Stimulated activated naive CD8-positive, alpha-beta T cell treated with anti-CD3 and anti-CD28 coated beads, Interleukin-15, amount 100 ng/mL, for 72 hours (primary cell): ENCODE data around the gene RABL6.
A peak's percentile ranks its signal among the peaks of the same experiment; 100 is the strongest.
"Not testable (repeated sequence)": the region's sequence is repeated elsewhere in the genome, so short reads cannot be mapped to it uniquely, and the experiment has no call there.

Experiments
- ATAC-seq: fragments of 150-1000 bp; cut with Tn5 transposase; 2 replicates; pipeline ENCODE4 v1.10.0; 2021; ENCODE audit warnings: mild to moderate bottlenecking, moderate library complexity
- DNase-seq, 2 donors: peaks; one replicate each; pipeline ENCODE4 v3.0.0; 2021 to 2022
- H3K27ac Mint-ChIP-seq, 2 donors: one replicate each; pipeline ENCODE4 v1.8.0; 2022; ENCODE audit warnings: mild to moderate bottlenecking in 2 of 2, mixed read lengths in 2 of 2, moderate library complexity in 2 of 2
- H3K27me3 Mint-ChIP-seq: one replicate; pipeline ENCODE4 v1.8.0; 2022; ENCODE audit warnings: mixed read lengths
- H3K4me1 Mint-ChIP-seq: one replicate; pipeline ENCODE4 v1.8.0; 2022; ENCODE audit warnings: mild to moderate bottlenecking, mixed read lengths
- H3K4me3 Mint-ChIP-seq, 2 donors: one replicate each; pipeline ENCODE4 v1.8.0; 2022; ENCODE audit warnings: mild to moderate bottlenecking in 2 of 2, mixed read lengths in 2 of 2, moderate library complexity in 1 of 2
- H3K9me3 Mint-ChIP-seq, 2 donors: one replicate each; pipeline ENCODE4 v1.8.0; 2022; ENCODE audit warnings: mixed read lengths in 2 of 2

The RABL6 gene

GRCh38 chr9:136842380-136842948, 34.7 kb downstream of the RABL6 start, which contains the start of gene AJM1:
AJM1 (plus strand) TSS chr9:136842478; CDS start chr9:136844415, 1,937 bp downstream.
- not testable (repeated sequence) for H3K9me3 Mint-ChIP-seq
- Mint-ChIP-seq H3K4me3 (peak within 1 kb of the TSS; percentile 85 to 92), H3K4me1 (peaks cover 43% of the 10 kb centered on the region), H3K27ac (peak within 1 kb of the TSS in 1 of 2 donors; percentile 87), H3K27me3 (peaks cover 35% of the 10 kb centered on the region)
- ATAC-seq (peak; percentile 88), DNase-seq (peak; percentile 86)

GRCh38 chr9:136843159-136843800, 35.5 kb downstream of the RABL6 start:
- H3K4me1 Mint-ChIP-seq = peaks cover 50% of the 10 kb centered on the region
- DNase-seq, ATAC-seq, H3K27ac Mint-ChIP-seq, H3K9me3 Mint-ChIP-seq: not testable (repeated sequence)
- peak overlapping the region; percentile 64 to 68 for H3K4me3 Mint-ChIP-seq
- H3K27me3 Mint-ChIP-seq = peaks cover 43% of the 10 kb centered on the region

DNA sequence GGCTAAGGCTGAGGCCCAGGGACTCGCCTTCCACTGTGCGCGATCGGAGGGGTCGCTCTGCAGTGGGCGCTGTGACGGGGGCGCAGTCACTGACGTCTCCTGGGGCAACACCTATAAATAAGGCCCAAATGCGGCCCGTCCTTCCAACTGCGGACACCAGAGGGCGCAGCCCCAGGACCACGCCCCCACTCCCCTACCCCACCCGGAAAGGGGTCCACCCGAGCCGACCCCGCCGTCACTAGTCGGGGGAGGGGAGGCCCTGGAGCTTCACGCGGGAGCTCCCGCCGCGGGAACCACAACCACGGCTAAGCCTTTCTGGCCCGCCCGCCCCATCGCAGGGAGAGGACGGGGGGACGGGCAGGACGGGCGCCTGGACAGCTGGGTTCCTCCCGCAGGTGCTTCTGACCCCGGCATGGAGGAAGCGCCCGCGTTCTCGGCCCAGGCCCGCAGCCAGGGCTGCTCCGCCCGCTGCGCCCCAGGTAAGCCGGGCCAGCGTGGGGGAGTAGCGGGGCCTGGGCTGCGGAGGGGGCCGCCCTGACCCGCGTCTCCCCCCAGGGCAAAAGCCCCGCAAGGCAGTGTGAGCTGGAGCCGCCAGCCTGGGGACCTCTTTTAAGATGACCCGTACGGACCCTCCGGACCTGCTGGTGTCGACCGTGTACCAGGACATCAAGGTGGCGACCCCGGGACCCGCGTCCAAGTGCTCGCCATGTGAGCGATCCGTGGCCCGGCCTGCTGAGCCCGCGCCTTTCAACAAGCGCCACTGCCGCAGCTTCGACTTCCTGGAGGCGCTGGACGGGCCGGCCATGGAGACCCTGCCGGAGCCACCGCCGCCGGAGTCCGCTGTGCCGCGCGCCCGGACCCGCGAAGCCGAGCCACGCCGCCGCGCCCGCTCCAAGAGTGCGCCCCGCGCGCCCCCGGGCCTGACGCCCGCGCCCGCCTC, 36.3 kb downstream of the RABL6 start:
- not testable (repeated sequence) for H3K9me3 Mint-ChIP-seq
- ATAC-seq (peak; percentile 2), DNase-seq (peak; percentile 70 to 75)
- peak overlapping the region in 1 of 2 donors; percentile 88 for H3K27ac Mint-ChIP-seq
- peaks cover 43% of the 10 kb centered on the region for H3K27me3 Mint-ChIP-seq
- peaks cover 50% of the 10 kb centered on the region for H3K4me1 Mint-ChIP-seq
- peak overlapping the region; percentile 64 to 68 for H3K4me3 Mint-ChIP-seq

- Mint-ChIP-seq H3K27ac (peak overlapping the region in 1 of 2 donors; percentile 87), H3K27me3 (peaks cover 43% of the 10 kb centered on the region), H3K9me3 (no peaks in the 10 kb centered on the region), H3K4me3 (peak overlapping the region in 1 of 2 donors; percentile 35), H3K4me1 (peaks cover 54% of the 10 kb centered on the region)
- ATAC-seq (no peak), DNase-seq (peak in 1 of 2 donors; percentile 39)
Observed at GRCh38 chr9:136844761-136845464, 37.2 kb downstream of the RABL6 start.

DNA sequence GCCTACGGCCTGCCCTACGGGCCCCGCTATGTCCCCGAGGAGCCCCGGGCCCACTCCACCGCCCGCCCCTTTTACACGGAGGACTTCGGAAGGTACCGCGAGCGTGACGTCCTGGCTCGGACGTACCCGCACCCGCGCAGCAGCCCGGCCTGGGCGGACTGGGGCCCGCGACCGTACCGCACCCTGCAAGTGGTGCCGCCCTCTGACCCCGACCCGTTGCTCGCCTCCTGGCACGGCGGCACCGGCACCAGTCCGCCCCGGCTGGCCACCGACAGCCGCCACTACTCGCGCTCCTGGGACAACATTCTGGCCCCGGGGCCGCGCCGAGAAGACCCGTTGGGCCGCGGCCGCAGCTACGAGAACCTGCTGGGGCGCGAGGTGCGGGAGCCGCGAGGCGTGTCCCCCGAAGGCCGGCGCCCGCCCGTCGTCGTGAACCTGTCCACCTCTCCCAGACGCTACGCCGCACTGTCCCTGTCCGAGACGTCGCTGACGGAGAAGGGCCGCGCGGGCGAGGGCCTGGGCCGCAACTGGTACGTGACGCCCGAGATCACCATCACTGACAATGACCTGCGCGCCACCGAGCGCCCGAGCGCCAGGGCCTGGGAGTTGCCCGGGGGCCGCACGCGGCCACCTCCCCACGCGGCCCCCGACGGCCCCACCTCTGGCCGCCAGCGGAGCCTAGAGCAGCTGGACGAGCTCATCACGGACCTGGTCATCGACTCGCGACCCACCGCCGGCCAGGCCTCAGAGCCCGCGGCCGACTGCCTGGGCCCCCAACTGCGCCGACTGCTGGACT, 37.9 kb downstream of the RABL6 start:
- Mint-ChIP-seq H3K9me3 (no peaks in the 10 kb centered on the region), H3K27me3 (peaks cover 43% of the 10 kb centered on the region), H3K27ac (no peak overlapping the region), H3K4me3 (no peak overlapping the region), H3K4me1 (peaks cover 60% of the 10 kb centered on the region)
- ATAC-seq = no peak
- DNase-seq = peak in 1 of 2 donors; percentile 23

DNA sequence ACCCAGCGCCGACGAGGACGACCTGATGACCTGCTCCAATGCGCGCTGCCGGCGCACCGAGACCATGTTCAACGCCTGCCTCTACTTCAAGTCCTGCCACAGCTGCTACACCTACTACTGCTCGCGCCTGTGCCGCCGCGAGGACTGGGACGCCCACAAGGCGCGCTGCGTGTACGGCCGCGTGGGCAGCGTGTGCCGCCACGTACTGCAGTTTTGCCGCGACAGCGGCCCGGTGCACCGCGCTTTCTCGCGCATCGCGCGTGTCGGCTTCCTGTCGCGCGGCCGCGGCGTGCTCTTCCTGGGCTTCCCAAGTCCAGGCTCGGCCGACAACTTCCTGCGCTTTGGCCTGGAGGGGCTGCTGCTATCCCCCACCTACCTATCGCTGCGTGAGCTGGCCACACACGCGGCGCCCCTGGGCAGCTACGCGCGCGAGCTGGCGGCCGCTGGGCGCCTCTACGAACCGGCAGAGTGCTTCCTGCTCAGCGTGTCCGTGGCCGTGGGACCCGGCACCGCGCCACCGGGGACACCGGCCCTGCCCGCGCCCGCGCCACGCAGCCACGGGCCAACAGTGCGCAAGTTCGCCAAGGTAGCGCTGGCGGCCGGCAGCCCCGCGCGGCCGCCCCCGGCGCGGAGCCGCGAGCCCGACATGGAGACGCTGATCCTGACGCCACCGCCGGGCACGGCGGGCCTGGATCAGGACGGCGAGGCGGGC, 38.8 kb downstream of the RABL6 start:
- peaks cover 43% of the 10 kb centered on the region for H3K27me3 Mint-ChIP-seq

DNA sequence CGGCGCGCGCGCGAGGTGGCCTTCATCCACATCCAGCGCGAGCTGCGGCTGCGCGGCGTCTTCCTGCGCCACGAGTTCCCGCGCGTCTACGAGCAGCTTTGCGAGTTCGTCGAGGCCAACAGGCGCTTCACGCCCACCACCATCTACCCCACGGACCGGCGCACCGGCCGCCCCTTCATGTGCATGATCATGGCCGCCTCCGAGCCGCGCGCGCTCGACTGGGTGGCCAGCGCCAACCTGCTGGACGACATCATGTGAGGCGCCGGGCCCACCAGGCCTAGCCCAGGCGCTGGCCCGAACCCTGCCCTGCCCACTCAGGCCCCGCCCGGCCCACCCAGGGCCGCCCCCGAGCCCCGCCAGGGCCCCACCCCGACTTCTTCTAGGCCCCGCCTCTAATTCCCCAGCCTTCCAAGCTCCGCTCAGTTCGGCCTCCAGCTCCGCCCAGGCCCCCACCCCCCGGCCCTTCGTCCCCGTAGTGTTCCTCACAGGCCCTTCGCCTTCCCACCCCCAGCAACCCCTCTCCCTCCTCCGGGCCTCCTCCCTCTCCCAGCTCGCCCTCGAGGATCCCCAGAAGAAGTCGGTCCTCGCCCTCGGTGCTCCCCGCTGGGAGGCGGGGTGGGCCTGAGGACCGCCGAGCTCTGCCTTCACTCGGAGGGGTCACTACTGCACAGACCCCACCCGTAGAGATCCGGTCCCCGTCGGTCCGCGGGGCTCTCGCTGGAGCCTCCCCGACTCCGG, 39.5 kb downstream of the RABL6 start:
- Mint-ChIP-seq H3K9me3 (no peaks in the 10 kb centered on the region), H3K4me1 (peaks cover 53% of the 10 kb centered on the region), H3K27me3 (peaks cover 43% of the 10 kb centered on the region), H3K27ac (peak overlapping the region in 1 of 2 donors; percentile 96), H3K4me3 (peak overlapping the region; percentile 99)
- DNase-seq (peak in 1 of 2 donors; percentile 39), ATAC-seq (no peak)

More for the DNA sequence above, 38.8 kb downstream of the RABL6 start:
- peaks cover 60% of the 10 kb centered on the region for H3K4me1 Mint-ChIP-seq
- H3K4me3 Mint-ChIP-seq = peak overlapping the region; percentile 6 to 99
- H3K27ac Mint-ChIP-seq = peak overlapping the region in 1 of 2 donors; percentile 86
- DNase-seq = peak in 1 of 2 donors; percentile 14
- H3K9me3 Mint-ChIP-seq = no peaks in the 10 kb centered on the region
- ATAC-seq = no peak

DNA sequence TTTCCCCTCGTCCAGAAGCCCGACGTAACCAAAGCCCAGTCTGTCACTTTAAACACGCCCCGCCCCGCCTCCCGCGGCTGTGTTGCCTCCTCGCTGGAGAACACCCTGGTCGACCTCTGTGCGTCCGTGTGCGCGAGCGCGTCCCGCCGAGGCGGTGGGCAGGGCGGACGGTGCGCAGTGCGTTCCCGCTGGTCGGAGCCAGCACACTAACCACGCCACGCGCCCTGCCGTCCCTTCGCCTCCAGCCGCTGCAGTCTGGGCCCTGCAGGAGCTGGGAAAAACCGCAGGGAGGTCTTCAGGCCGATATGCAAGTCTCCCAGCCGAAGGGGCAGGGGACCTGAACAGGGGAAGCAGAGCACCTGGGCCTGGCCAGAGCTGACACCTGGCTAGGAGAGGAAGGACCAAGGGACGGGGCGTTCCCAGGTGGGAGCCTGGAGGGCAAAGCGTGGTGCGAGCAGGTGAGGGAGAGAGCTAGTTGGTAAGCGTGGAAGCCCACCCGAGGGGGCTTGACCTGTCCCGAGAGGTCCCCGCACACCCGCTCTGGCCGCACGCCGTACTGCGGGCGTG, 40.2 kb downstream of the RABL6 start:
- Mint-ChIP-seq H3K27ac (peak overlapping the region; percentile 69 to 96), H3K4me3 (peak overlapping the region; percentile 99), H3K4me1 (peaks cover 50% of the 10 kb centered on the region), H3K9me3 (no peaks in the 10 kb centered on the region), H3K27me3 (peaks cover 43% of the 10 kb centered on the region)
- DNase-seq (peak; percentile 87 to 89), ATAC-seq (peak; percentile 60)

DNA sequence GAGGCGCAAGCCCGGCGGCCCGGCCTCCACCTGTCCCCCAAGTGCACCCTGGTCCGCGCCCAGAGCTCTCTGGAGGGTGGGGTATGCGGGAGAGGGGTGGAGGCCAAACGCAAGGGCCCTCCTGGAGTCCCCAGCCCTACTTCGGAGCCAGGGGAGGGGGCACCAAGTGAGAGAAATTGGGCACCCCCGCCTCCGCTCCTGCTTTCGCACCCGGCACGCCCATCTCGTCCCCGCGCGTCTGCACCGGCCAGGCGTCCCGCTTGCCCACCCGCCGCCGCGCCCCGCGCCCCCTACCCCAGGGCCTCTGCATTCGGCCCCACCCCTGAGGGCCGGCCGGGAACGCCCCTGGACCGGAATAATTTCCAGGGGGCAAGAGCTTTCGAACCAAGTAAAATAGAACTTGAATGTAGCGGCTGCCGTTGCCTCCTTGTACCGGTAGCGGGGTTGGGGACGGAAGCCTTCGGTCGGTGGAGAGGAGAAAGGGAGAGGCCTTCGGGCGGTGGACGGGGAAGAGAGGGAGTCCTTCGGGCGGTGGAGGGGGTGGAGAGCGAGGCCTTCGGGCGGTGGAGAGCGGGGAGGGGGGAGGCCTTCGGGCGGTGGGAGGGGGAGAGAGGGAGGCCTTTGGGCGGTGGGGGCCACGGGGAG, 40.8 kb downstream of the RABL6 start:
- peak; percentile 26 for ATAC-seq
- H3K27me3 Mint-ChIP-seq = peaks cover 41% of the 10 kb centered on the region
- peak overlapping the region; percentile 99 for H3K4me3 Mint-ChIP-seq
- no peaks in the 10 kb centered on the region for H3K9me3 Mint-ChIP-seq
- peaks cover 45% of the 10 kb centered on the region for H3K4me1 Mint-ChIP-seq
- DNase-seq = peak; percentile 56 to 63
- H3K27ac Mint-ChIP-seq = peak overlapping the region; percentile 83 to 91

GRCh38 chr9:136849038-136849959, 41.6 kb downstream of the RABL6 start, which contains the start of gene PHPT1:
PHPT1 (plus strand) TSS chr9:136849409; CDS start chr9:136849431, 22 bp downstream.
- DNase-seq (peak; percentile 98), ATAC-seq (peak; percentile 87)
- peaks cover 33% of the 10 kb centered on the region for H3K27me3 Mint-ChIP-seq
- H3K4me3 Mint-ChIP-seq = peak within 1 kb of the TSS; percentile 99
- H3K9me3 Mint-ChIP-seq = no peaks in the 10 kb centered on the region
- peak within 1 kb of the TSS; percentile 91 to 95 for H3K27ac Mint-ChIP-seq
- peaks cover 39% of the 10 kb centered on the region for H3K4me1 Mint-ChIP-seq

DNA sequence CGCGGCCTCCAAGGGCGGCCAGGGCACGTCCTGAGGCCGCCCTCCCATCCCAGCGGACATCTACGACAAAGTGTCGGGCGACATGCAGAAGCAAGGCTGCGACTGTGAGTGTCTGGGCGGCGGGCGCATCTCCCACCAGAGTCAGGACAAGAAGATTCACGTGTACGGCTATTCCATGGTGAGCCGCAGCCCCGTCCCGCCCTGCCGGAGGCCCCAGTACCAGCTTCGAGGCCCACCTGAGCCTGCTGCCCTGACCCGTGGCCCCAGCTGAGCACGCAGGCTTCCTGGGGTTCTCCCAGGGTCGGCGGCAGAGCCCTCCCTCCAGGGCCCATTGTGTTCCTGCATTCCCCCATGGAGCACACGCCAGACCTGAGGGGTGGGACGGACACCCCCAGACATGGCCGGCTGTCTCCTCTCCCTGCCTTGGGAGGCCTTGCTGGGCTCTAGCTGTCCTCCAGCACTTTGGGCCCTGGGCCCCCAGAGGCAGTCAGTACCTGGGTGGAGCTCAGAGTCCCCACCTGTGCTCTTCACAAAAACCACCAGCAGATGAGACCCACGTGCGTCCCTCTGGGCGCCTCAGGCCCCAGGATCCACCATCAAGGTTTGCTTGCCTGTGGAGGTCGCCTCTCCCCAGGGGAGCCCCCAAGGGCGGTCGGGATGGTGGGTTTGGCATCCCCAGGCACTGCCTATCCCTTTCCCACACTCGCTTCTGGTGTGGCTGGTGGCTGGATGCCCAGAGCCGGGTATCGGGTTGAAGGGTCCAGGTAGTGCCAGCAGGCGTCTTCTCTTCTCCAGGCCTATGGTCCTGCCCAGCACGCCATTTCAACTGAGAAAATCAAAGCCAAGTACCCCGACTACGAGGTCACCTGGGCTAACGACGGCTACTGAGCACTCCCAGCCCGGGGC, 42.5 kb downstream of the RABL6 start:
- Mint-ChIP-seq H3K4me1 (peaks cover 39% of the 10 kb centered on the region), H3K4me3 (peak overlapping the region; percentile 95 to 99), H3K9me3 (no peaks in the 10 kb centered on the region), H3K27me3 (peaks cover 30% of the 10 kb centered on the region), H3K27ac (peak overlapping the region in 1 of 2 donors; percentile 88)
- ATAC-seq (no peak), DNase-seq (peak in 1 of 2 donors; percentile 24)
